Glutamatergic neuron (in vitro differentiated cells): ENCODE data around the gene CXXC5. TPM values are rescaled to one million over a fixed set of nuclear protein-coding genes. Genes with fewer than 3 reads are reported as not detected.

ENCODE experiments used
- DNase-seq: peaks from one replicate; pipeline ENCODE4 v3.0.0; 2022
- H3K27ac Mint-ChIP-seq: one replicate; pipeline ENCODE4 v1.8.0; 2020; ENCODE audit warnings: mild to moderate bottlenecking, mixed read lengths, inconsistent platforms; ENCODE audit not compliant: unreplicated experiment
- H3K27me3 Mint-ChIP-seq: one replicate; pipeline ENCODE4 v1.8.0; 2020; ENCODE audit warnings: mild to moderate bottlenecking, moderate library complexity, mixed read lengths, inconsistent platforms; ENCODE audit not compliant: unreplicated experiment
- H3K36me3 Mint-ChIP-seq: one replicate; pipeline ENCODE4 v1.8.0; 2020; ENCODE audit warnings: mild to moderate bottlenecking, mixed read lengths, inconsistent platforms; ENCODE audit not compliant: unreplicated experiment
- H3K4me1 Mint-ChIP-seq: one replicate; pipeline ENCODE4 v1.8.0; 2020; ENCODE audit warnings: mild to moderate bottlenecking, low read depth, mixed read lengths, inconsistent platforms; ENCODE audit not compliant: unreplicated experiment
- H3K4me3 Mint-ChIP-seq: one replicate; pipeline ENCODE4 v1.8.0; 2020; ENCODE audit warnings: mild to moderate bottlenecking, mixed read lengths, inconsistent platforms; ENCODE audit not compliant: unreplicated experiment
- H3K9me3 Mint-ChIP-seq: one replicate; pipeline ENCODE4 v1.8.0; 2020; ENCODE audit warnings: mild to moderate bottlenecking, moderate library complexity, mixed read lengths, inconsistent platforms; ENCODE audit not compliant: unreplicated experiment
- total RNA-seq: library from RNA; stranded (reverse); fragmentation: NEBNext Ultra II Directional; extraction: Animal tissue kit (Norgen Biotek cat#: 25700); gene quantifications from one replicate; pipeline ENCODE4 v1.2.1, GENCODE V29; 2021; ENCODE audit not compliant: unreplicated experiment
- TF ChIP-seq, protein P1 (sequence below): fragments of 200-600 bp; sonication (generic); IDR thresholded peaks from one replicate; pipeline ENCODE4 v1.5.0; 2021; ENCODE audit not compliant: partially characterized antibody, unreplicated experiment

Gene CXXC5
- total RNA-seq, 1 donor from 2014 or later, result 130 TPM

DNA sequence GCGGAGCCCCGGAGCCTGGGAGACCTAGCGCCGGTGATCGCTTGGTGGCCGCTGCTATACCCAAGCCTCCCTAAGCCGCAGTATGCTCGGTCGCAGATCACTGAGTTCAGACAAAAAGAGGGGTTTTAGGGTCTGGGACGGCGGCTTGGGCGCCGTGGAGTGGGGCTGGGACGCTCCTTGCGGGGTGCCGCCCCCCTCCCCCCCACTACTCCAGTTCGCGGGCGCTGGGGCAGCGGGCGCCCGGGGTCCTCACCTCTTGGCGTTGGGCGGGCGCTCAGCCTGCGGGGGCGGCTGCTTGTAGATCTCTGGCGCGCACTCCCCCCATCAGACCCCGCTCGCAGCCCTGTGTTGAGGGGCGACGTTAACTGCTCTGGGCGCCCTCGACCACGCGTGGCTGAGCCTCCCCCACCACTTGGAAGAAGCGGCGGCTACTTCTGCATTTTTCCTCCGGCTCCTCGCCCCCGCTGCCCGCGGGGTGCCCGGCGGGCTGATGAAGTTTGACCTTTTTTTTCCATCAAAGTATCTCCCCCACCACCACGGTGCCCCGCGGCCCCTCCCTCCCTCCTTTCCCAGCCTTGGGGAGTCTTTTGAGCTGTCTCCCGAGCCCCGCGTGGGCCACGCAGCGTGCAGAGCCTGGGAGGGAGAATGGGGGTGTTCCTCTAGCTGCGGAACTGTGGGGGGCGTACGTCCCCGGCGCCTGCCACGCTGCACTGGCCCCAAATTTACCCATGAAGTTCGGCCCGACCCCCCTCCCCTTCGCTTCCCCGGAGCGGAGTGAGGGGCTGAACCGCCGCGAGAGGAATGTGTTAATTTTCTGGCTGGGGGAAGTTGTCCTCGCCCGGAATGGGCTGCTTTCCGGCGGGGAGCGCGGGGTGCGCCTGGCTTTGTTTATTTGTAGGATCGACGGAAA lies 1.2 kb downstream of the CXXC5 start:
- DNase-seq, result peak; percentile 37
- Mint-ChIP-seq H3K27ac (peak overlapping the region; percentile 93), H3K36me3 (no peaks in the 10 kb centered on the region), H3K27me3 (peaks cover 23% of the 10 kb centered on the region), H3K4me3 (peak overlapping the region; percentile 99), H3K9me3 (peaks cover 21% of the 10 kb centered on the region), H3K4me1 (peaks cover 39% of the 10 kb centered on the region)
- TF ChIP-seq, protein P1, sequence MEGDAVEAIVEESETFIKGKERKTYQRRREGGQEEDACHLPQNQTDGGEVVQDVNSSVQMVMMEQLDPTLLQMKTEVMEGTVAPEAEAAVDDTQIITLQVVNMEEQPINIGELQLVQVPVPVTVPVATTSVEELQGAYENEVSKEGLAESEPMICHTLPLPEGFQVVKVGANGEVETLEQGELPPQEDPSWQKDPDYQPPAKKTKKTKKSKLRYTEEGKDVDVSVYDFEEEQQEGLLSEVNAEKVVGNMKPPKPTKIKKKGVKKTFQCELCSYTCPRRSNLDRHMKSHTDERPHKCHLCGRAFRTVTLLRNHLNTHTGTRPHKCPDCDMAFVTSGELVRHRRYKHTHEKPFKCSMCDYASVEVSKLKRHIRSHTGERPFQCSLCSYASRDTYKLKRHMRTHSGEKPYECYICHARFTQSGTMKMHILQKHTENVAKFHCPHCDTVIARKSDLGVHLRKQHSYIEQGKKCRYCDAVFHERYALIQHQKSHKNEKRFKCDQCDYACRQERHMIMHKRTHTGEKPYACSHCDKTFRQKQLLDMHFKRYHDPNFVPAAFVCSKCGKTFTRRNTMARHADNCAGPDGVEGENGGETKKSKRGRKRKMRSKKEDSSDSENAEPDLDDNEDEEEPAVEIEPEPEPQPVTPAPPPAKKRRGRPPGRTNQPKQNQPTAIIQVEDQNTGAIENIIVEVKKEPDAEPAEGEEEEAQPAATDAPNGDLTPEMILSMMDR, result no peak

DNA sequence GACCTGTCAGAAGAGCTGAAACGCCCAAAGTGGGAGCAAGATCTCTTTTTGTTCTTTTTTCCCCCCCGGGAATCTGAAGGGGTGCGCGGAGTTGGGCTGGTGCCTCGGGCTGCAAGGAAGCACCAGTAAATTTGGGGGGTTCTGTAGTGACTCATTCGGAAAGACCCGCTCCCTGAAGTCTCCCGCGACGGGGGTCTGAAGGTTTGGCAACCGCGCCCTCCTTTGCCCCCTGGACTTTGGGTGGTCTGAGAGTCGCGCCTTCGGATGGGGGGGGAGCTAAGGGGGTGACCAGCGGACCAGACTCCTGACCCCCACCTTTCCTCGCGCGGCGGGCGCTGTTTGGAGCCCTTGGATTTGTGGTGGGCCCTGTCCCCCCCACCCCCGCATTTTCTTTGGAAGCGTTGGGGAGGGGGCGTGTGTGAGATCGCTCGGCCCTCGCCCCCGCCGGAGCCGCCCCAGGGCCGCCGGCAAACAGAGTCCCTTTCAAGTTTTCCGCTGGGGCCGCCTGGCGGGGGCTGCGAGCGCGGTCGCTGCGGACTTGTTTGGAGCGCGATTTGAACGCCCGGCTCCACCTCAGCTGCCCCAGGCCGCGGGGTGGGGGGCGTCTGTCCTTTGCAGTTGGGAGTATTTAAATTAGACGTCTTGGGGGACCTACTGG lies 2.0 kb downstream of the CXXC5 start:
- H3K9me3 Mint-ChIP-seq, result peaks cover 20% of the 10 kb centered on the region
- peaks cover 22% of the 10 kb centered on the region for H3K27me3 Mint-ChIP-seq
- H3K36me3 Mint-ChIP-seq, result no peaks in the 10 kb centered on the region
- DNase-seq, result peak; percentile 76
- TF ChIP-seq, protein P1, result peak; percentile 44
- H3K4me1 Mint-ChIP-seq, result peaks cover 37% of the 10 kb centered on the region
- H3K4me3 Mint-ChIP-seq, result peak overlapping the region; percentile 99
- H3K27ac Mint-ChIP-seq, result peak overlapping the region; percentile 93

DNA sequence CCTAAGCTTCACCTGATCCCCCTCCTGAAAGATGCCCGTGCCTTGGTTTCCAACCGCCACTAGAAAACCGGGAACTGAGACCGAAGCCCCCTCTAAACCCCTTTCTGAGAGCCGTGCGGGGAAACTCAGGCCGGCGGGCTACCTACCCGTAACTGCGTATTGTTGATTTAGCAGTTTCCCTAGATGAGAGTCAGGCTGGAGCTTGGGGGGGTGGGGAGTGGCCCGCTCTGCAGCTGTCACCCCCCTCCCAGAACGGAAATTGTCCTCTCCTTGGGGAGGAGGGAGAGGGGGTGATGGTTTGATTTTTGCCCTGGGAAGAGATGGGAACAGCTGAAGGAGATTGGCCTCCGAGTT lies 2.5 kb downstream of the CXXC5 start:
- TF ChIP-seq, protein P1, result no peak
- Mint-ChIP-seq H3K36me3 (no peaks in the 10 kb centered on the region), H3K27ac (peak overlapping the region; percentile 73), H3K4me3 (peak overlapping the region; percentile 84), H3K9me3 (peaks cover 19% of the 10 kb centered on the region), H3K27me3 (peaks cover 22% of the 10 kb centered on the region), H3K4me1 (peaks cover 39% of the 10 kb centered on the region)
- no peak for DNase-seq

DNA sequence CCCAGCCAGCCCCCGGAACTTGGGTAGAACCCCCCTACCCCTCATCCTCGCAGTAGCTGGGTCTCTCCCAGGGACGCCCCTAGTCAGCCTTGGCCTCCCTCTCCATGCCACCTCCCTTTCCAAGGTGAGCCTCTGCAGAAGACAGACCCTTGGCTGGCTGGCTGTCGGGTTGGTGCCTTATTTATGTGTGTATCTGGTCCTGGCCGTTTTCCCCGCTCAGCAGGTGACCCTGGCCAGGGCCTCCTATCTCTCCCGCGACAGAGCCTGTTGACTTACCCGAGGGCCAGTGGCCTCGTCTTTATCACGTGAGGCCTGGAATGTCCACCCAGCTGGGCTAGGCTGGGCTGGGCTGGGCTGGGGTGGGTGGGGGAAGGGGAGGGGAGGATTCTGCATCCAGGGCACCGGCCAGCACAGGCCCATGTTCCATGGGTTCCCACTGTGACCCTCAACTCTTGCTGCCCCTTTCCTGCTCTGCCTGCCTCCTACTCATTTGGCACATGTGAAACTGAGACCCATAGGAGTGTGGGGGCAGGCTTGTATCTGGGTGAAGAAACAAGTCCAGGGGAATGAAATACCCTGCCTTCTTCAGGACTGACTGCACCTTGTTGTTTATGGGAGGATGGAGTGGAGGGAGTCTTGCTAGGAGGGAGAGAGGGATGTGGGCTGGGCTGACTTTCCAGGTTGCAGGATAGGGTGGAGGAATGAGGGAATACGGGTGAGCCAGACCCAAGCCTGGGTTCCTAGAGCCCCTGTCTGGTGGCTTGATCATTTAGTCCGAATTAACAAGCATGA lies 3.1 kb downstream of the CXXC5 start:
- TF ChIP-seq, protein P1, result no peak
- Mint-ChIP-seq H3K9me3 (peaks cover 19% of the 10 kb centered on the region), H3K4me1 (peaks cover 36% of the 10 kb centered on the region), H3K27ac (peak overlapping the region; percentile 73), H3K36me3 (no peaks in the 10 kb centered on the region), H3K4me3 (peak overlapping the region; percentile 84), H3K27me3 (peaks cover 22% of the 10 kb centered on the region)
- no peak for DNase-seq
